Activated CD4-positive, alpha-beta T cell treated with anti-CD3 and anti-CD28 coated beads for 48 hours (primary cell): ENCODE measurements around the gene HOXB4.

Experiments used
- DNase-seq: peaks from one replicate; pipeline ENCODE4 v3.0.0-alpha.2; 2020

The HOXB4 gene

GRCh38 chr17:48570325-48571023 lies 7.7 kb downstream of the HOXB4 start:
- no peak for DNase-seq

- DNase-seq, result no peak
Measured at GRCh38 chr17:48569674-48570324, 8.4 kb downstream of the HOXB4 start.

GRCh38 chr17:48569240-48569582 lies 8.9 kb downstream of the HOXB4 start:
- DNase-seq, result no peak

- no peak for DNase-seq
Measured at GRCh38 chr17:48568499-48569239, 9.5 kb downstream of the HOXB4 start.

GRCh38 chr17:48567646-48568354 lies 10.3 kb downstream of the HOXB4 start:
- no peak for DNase-seq

- DNase-seq, result no peak
Measured at GRCh38 chr17:48567209-48567608, 10.9 kb downstream of the HOXB4 start.

GRCh38 chr17:48566717-48567116 lies 11.4 kb downstream of the HOXB4 start:
- DNase-seq, result no peak

GRCh38 chr17:48565925-48566710 lies 12.0 kb downstream of the HOXB4 start:
- DNase-seq, result no peak

GRCh38 chr17:48565022-48565554 lies 13.1 kb downstream of the HOXB4 start:
- no peak for DNase-seq

GRCh38 chr17:48564188-48565021 lies 13.7 kb downstream of the HOXB4 start:
- no peak for DNase-seq

GRCh38 chr17:48563867-48564187 lies 14.3 kb downstream of the HOXB4 start:
- no peak for DNase-seq

- DNase-seq, result no peak
Measured at GRCh38 chr17:48563385-48563838, 14.7 kb downstream of the HOXB4 start.

- no peak for DNase-seq
Measured at GRCh38 chr17:48562934-48563333, 15.2 kb downstream of the HOXB4 start.

GRCh38 chr17:48561884-48562810 lies 16.0 kb downstream of the HOXB4 start:
- no peak for DNase-seq

GRCh38 chr17:48559840-48560817 lies 18.0 kb downstream of the HOXB4 start:
- DNase-seq, result no peak

- no peak for DNase-seq
Measured at GRCh38 chr17:48559122-48559839, 18.9 kb downstream of the HOXB4 start.

GRCh38 chr17:48558831-48559121 lies 19.4 kb downstream of the HOXB4 start:
- no peak for DNase-seq

GRCh38 chr17:48558057-48558830 lies 19.9 kb downstream of the HOXB4 start:
- DNase-seq, result no peak
